HG03439 (cell line): Measurements from ENCODE around the gene RETSAT.

Experiments used
- ATAC-seq: cut with Tn5 transposase; IDR thresholded peaks from one replicate; pipeline ENCODE4 v1.9.1; 2021; ENCODE audit warnings: mild to moderate bottlenecking, moderate library complexity; ENCODE audit not compliant: unreplicated experiment

The RETSAT gene

DNA sequence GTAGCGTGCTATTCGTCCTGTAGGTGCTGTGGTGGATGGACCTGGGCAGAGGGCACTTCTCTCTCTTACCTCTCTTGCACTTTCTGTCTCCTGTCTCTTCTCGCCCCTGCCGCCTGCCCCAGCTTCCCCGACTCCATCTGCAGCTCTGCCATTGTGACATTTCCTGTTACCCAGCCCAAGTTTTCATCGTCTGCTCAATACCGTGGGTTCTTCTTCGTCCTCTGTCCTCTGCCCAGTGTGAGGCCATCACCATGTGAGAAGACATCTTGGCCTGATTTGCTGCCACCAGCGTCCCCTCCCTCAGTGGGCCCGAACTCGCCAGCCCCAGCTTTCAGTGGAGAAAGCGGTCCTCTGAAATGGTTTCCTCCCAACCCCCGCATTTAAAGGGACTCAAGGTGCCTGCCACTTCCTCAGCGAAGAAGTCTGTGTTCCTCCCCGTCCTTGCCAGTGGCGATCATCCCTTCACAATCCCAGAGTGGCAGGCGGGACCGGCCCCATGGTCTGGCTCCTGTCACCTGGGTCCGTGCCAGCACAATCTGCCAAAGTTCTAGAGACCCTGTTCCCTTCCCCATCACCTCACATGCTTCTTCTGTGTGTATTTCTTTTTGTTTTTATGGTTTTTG lies 44.5 kb downstream of the RETSAT start:
- ATAC-seq = no peak

DNA sequence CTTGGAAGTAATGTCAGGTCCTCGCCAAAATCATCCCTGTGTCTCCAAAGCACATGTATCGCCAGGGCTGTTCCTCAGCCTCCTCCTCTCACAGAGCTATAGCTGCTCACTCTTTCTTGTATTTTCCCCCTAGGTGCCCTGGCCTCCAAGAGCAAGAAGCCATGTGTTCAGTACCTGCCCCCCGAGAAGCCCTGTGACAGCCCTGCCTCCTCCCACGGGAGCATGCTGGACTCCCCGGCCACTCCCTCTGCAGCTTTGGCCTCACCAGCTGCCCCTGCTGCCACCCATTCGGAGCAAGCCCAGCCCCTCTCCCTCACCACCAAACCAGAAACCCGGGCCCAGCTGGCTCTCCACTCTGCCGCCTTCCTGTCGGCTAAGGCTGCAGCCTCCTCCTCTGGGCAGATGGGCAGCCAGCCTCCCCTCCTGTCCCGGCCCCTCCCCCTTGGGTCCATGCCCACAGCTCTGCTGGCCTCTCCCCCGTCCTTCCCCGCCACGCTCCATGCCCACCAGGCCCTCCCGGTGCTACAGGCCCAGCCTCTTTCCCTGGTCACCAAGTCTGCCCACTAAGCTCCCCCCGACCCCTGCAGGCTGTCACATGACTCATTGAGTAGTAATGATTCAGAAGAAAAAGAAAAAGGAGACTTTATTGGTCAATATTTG lies 45.3 kb downstream of the RETSAT start:
- ATAC-seq = no peak

DNA sequence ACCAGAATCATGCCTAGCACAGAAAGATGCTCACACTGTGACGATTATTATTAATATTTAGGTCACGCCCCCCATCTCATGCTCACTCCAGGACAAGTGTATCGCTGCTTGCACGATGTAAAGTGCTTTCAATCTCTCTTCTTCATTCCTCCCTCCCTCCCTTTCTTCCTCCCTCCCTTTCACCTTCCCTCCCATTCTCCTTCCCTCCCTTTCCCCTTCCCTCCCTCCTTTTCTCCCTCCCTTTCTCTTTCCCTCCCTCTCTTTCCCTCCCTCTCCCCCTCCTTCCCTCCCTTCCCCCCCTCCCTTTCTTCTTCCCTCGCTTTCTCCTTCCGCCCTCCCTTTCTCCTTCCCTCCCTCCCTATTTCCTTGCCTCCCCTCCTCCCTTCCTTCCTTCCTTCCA lies 46.1 kb downstream of the RETSAT start:
- ATAC-seq = no peak

DNA sequence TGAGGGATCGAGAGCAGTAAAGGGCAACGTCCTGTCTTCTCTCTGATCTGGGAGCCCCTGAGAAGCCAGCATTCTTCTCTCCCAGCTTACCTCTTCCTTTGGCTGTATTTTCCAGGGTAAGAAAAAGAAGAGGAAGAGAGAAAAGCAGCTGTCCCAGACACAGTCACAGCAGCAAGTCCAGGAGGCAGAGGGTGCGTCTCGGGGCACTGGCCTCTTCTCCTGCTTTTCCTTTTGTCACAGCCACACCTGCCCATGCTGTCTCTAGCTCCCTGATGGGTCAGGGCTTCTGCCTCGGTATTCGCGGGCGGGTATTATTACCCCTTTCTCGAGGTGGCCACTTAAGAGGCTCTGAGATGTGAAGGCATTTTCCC lies 46.8 kb downstream of the RETSAT start:
- no peak for ATAC-seq

GRCh38 chr2:85303780-85304531 lies 50.4 kb downstream of the RETSAT start:
- ATAC-seq = no peak

- no peak for ATAC-seq
Observed at GRCh38 chr2:85302121-85302520, 52.2 kb downstream of the RETSAT start.
